Measurements from ENCODE around the gene CCDC138. TPM values are rescaled to one million over a fixed set of nuclear protein-coding genes. Genes with fewer than 3 reads are reported as not detected.

The CCDC138 gene
- total RNA-seq, 1 donor from 2014 or later: 13.6 TPM

Other genes starting within 250 kb of the CCDC138 start
- 70.0 and 72.4 TPM in 2 replicates for gene RANBP2, start 67.3 kb upstream of the CCDC138 start, total RNA-seq
- gene EDAR, start 202.4 kb downstream of the CCDC138 start, total RNA-seq: 0.11 TPM in 2 replicates